ENCODE measurements around the gene ANLN. TPM values are rescaled to one million over a fixed set of nuclear protein-coding genes. Genes with fewer than 3 reads are reported as not detected.

The ANLN gene
- total RNA-seq, 3 donors from 2014 or later: 1.8 to 4.1 (median 2.4) TPM

Other genes starting within 250 kb of the ANLN start
- gene EEPD1, start 236.6 kb upstream of the ANLN start, total RNA-seq: 1 to 10 TPM in 2 of 3 donors, under 1 TPM in 1; 0.63 to 1.4 (median 1.3) TPM